ENCODE measurements around the gene DRC3.

- TF ChIP-seq CTCF (IDR thresholded peaks at IDR 0.05) (no peak), EZH2 (IDR thresholded peaks at IDR 0.05; ENCODE audit: borderline replicate concordance, insufficient read depth, low read depth, low read length, poor library complexity, severe bottlenecking) (no peak)
Measured at GRCh38 chr17:17954079-17954478, 18.6 kb upstream of the DRC3 start.

Data from B cell (primary cell).